Spleen (tissue), 7 donors: ENCODE data around the gene GOLT1A.

Experiments used
- POLR2A ChIP-seq, 3 donors: fragments of 450-650 bp; IDR thresholded peaks; one replicate each; pipeline ENCODE4 v1.5.1; 2017; ENCODE audit warnings: antibody characterized with exemption in 3 of 3, mild to moderate bottlenecking in 1 of 3
- POLR2AphosphoS5 ChIP-seq, 3 donors: sonication (generic); formaldehyde crosslinking; IDR thresholded peaks; one replicate each; pipeline ENCODE4 v1.5.1; 2017; ENCODE audit warnings: antibody characterized with exemption in 3 of 3
- TF ChIP-seq, protein P1 (sequence below), 11 experiments: fragments of 200-600 bp in 7 of 11; fragments of 450-650 bp in 4 of 11; sonication (generic) in 4 of 11; IDR thresholded peaks in 8 of 11; conservative IDR thresholded peaks in 3 of 11; 1 replicate in 7 of 11; 2 replicates in 4 of 11; pipeline versions ENCODE4 v1.4.0 to v1.8.0; 2016 to 2021; ENCODE audit warnings: antibody characterized with exemption in 11 of 11, inconsistent platforms in 4 of 11, mild to moderate bottlenecking in 1 of 11
- donor health status: DM: no; HTN: no; CAD: no; lungs with moderate emphysema.
- donor health status: DM: no; HTN: no; CAD: no.
- donor health status: DM: no; HTN: no; CAD: no.

DNA sequence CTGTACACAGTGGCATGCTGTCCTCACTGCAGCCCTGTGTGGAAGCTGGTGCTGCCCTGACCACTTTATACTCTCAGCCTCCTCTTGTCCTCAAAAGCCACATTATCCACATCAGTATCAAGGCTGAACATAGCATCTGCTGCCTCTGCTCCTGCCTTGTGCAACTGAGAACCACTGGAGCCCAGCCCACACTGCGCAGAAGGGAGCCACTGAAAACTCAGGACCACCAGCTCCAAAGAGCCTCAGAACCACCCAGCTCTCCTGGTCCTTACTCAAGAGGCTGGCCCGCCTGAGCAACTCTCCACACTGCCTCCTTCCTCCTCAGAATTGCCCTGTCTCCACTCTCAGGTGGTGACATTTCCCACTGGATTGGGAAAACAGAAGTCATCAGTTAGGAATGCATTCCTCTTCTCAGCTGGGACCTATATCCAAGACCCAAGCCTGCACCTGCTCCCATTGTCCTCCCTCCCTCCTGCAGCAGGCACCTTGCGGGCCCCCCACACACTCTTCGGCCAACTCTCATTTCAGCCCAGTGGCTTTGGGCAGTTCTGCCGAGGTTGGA is 10.5 kb downstream of the GOLT1A start:
- TF ChIP-seq, protein P1, sequence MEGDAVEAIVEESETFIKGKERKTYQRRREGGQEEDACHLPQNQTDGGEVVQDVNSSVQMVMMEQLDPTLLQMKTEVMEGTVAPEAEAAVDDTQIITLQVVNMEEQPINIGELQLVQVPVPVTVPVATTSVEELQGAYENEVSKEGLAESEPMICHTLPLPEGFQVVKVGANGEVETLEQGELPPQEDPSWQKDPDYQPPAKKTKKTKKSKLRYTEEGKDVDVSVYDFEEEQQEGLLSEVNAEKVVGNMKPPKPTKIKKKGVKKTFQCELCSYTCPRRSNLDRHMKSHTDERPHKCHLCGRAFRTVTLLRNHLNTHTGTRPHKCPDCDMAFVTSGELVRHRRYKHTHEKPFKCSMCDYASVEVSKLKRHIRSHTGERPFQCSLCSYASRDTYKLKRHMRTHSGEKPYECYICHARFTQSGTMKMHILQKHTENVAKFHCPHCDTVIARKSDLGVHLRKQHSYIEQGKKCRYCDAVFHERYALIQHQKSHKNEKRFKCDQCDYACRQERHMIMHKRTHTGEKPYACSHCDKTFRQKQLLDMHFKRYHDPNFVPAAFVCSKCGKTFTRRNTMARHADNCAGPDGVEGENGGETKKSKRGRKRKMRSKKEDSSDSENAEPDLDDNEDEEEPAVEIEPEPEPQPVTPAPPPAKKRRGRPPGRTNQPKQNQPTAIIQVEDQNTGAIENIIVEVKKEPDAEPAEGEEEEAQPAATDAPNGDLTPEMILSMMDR (IDR thresholded peaks at IDR 0.05 in 8 of 11, conservative IDR thresholded peaks at IDR 0.05 in 3 of 11), result no peak
- TF ChIP-seq POLR2AphosphoS5 (IDR thresholded peaks at IDR 0.05) (no peak), POLR2A (IDR thresholded peaks at IDR 0.05) (no peak)
